Measurements from ENCODE around the gene GSTM2.

DNA sequence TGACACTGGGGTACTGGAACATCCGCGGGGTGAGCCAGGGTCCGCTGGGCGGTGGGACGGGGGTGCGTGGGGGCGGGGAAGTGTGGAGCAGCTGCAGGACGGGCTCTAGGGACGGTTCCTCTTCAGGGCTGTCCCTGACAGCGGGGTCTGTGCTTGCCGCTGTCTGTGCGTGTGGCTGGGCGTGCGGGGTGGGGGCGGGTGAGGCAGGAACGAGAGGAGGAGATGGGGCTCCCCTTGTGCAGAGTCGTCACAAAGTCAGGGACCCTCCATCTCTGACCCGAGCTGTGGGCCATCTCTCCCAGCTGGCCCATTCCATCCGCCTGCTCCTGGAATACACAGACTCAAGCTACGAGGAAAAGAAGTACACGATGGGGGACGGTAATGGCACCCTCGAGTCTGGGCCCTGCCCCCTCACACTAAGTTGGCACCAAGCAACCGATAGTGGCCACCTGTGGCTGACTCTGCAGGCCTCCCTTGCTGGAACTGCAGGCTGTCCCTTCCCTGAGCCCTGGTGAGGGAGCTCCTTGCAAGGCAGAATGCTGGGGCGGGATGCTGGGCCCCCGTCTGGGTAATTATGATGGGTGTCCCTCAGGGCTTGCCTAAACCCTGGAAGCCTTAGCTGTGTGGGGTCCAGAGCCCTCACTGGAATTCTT, 392 bp downstream of the GSTM2 start:
- TF ChIP-seq, protein P1, sequence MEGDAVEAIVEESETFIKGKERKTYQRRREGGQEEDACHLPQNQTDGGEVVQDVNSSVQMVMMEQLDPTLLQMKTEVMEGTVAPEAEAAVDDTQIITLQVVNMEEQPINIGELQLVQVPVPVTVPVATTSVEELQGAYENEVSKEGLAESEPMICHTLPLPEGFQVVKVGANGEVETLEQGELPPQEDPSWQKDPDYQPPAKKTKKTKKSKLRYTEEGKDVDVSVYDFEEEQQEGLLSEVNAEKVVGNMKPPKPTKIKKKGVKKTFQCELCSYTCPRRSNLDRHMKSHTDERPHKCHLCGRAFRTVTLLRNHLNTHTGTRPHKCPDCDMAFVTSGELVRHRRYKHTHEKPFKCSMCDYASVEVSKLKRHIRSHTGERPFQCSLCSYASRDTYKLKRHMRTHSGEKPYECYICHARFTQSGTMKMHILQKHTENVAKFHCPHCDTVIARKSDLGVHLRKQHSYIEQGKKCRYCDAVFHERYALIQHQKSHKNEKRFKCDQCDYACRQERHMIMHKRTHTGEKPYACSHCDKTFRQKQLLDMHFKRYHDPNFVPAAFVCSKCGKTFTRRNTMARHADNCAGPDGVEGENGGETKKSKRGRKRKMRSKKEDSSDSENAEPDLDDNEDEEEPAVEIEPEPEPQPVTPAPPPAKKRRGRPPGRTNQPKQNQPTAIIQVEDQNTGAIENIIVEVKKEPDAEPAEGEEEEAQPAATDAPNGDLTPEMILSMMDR (IDR thresholded peaks at IDR 0.05): no peak
- TF ChIP-seq EZH2 (IDR thresholded peaks at IDR 0.05): no peak

Data from neural progenitor cell (in vitro differentiated cells).